HG03521 (cell line): ENCODE measurements around the gene PAM16.

Source experiments
- ATAC-seq: cut with Tn5 transposase; IDR thresholded peaks from one replicate; pipeline ENCODE4 v1.9.1; 2021; ENCODE audit warnings: mild to moderate bottlenecking, moderate library complexity; ENCODE audit not compliant: unreplicated experiment

The PAM16 gene

DNA sequence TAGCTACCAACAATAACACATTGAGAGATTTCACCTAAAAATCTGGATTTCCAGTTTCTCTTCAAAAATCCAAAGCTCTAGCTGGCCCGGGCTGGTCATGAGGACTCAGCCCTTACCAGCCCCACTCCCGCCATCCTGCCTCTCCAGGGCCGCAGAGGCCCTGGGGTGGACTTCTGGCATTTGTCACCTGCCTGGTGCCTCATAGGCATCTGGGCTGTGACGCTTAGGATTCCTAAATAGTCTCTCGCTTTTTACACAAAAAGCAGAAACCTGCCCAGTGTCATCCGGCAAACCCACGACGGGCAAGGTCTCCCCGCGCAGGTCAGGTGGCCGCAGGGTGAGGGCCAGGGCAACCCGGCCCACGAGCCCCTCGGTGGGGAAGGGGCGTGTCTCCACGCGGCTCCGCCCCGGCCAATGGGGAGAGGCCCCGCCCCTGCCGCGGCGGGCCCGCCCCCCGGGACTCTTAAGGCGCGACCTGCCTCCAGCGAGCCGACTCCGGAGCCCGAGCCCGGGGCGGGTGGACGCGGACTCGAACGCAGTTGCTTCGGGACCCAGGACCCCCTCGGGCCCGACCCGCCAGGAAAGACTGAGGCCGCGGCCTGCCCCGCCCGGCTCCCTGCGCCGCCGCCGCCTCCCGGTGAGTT lies 20.4 kb upstream of the PAM16 start, which contains the start of gene VASN:
Gene VASN (plus strand): TSS at position 492 of the 644 bp plus-strand sequence. CDS start 9,030 bp downstream, outside the sequence.
- ATAC-seq: peak; percentile 72

DNA sequence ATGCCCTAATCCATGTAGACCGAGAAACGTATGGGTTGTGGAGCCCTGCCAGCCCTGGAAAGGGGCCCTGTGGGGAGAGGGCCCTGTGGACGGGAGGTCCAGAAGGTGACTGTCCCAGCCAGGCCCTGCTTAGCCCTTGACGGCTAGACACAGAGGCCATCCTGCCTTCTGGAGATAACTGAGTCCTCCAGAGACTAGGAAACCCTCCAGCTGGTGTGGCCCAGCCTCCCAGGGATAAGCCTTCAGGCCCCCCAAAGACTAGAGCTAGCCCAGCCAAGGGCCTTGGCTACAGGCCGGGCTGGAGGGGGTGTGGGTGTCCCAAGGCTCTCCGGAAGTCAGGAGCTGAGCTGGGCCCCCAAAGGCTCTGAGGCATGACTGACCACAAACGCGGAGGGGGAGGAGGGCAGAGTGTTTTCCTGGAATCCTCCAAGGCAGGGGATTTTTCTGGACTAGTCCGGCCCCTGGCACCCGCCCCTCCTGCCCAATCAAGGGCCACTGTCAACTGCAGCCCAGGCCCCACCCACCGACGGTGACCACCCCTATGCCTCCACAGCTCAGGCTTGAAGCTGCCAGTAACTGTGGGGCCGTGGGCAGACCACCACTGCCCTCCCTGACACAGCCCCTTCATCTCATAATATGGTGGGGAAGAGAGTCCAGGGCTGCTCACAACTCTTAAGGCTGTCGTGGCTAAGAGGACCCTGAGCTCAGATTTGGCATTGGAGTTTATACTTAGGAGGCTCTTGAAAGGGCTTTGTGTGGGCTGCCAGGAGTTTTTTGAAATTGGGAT lies 19.6 kb upstream of the PAM16 start:
- ATAC-seq: no peak

DNA sequence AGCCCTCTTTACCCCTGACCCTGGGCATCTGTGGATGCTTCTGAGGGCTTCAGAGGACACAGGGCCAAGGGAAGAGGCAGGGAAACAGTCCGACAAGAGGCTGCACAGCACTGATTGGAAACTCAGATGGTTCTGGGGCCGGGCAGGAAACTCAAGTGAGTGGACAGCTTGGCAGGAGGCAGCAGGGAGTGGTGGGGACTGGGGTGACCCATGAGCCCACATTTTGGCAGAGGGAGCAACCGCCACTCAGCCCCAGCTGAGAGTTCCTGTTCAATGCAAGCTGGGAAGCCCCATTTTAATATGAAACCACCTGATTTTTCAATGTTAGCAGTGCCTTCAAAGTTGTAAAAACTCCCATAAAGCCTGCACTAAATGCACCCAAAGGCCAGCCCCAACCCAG lies 19.0 kb upstream of the PAM16 start:
- no peak for ATAC-seq

DNA sequence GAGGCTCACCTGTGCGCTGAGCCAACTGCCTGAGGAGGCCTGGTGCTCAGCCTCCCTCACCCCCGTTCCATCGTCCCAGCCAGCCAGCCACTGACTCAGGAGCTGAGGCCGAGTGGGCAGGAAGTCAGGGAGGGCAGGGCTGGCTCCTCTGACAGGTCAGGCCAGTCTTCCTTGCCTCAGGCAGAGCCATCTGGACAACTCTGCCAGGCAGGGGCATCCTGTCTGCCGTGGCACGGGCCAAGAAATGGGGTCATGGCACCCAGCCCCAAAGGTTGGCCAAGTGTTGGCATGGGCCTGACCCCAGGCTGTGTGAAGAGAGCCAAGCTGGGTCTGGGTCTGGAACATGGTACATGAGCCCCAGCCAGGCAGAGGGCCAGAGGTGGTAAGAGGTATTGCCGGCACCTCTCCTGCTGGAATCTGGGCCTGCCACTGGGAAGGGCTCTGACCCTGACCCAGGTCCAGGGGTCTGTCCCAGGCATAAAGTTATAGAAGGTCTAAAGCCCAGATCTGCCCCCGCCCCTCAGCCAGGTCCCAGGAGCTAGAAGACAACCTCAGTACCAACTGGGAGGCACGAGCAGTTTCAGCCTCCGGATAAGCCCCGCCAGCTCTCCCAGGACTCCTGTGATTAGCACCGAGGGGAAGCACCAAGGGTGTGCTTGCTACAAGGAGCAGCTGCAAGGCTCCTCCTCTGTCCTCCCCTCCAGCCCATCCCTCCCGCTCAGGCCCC lies 18.0 kb upstream of the PAM16 start:
- ATAC-seq: no peak

DNA sequence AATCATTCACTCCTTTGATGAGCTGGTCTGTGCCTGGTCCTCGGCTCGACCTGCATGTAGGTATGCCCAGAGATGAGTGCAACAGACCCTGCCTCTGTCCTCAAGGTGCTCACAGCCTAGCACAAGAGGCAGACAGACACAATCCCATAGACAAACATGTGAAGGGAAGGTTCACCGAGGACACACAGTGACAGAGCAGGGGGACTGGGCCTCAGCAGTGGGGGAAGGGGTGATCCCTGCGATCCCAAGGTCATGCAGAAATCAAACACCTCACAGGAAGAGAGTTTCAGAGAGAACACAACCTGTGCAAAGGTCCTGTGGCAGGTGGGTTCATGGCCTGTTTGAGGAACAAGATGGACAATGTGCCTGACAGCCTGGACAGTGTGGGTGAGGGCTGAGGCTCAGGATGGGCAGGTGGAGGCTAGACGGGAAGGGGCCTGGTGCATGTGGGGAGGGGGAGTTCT lies 16.3 kb upstream of the PAM16 start:
- no peak for ATAC-seq

DNA sequence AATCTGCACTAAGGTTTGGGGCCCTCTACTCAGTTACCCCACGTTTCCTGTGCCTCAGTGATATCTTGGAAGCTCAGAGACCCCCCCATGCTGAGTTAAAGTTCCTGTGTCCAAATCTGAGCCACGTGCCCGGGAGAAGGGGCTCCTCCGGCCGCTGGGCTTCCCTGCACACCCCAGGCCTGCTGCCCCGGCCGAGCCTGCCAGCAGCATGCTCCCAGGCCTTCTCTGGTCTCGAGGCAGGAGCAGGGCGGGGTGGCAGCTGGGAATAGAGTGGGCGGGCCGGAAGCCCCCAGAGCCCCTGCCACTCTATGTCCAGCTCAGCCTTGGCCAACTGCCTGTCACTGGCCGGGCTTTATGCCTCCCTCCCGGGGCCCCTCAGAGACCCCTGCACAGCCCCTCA lies 14.9 kb upstream of the PAM16 start:
- ATAC-seq: no peak

DNA sequence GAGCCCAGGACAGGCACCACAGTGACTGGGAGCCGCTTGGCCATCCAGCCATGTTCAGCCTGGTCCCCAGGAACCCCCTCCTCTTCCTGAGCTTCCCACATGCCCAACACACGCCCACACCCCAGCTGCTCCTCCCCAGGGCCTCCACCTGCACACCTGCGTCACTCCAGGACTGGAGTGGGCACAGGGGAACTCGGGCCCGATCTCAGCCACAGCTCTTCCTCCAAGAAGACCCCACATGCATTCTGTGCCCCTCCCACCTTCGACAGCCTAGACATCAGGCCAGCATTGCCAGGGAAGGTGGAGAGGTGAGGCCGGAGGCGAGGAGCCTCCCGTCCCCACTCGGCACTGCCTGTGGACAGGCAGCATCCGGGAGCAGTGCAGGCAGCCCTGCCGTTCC lies 14.5 kb upstream of the PAM16 start:
- no peak for ATAC-seq

DNA sequence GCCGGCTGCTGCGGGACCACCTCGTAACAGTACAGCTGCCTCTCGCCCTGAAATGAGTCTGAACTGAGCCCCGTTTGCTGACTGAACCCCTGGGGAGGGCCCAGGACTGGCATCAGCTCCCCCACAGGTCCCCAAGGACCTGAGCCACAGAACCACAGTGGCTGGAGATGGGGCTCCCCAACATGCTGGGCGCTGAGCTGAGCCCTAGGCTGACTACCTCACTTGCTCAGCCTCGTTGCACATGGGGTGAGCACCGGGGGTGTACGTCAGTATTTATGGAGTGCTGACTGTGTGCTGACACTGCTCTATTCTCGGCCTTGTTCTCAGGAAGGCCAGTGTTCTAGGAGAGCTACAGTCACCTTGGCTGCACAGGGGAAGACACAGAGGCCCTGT lies 13.9 kb upstream of the PAM16 start:
- ATAC-seq: peak; percentile 49

DNA sequence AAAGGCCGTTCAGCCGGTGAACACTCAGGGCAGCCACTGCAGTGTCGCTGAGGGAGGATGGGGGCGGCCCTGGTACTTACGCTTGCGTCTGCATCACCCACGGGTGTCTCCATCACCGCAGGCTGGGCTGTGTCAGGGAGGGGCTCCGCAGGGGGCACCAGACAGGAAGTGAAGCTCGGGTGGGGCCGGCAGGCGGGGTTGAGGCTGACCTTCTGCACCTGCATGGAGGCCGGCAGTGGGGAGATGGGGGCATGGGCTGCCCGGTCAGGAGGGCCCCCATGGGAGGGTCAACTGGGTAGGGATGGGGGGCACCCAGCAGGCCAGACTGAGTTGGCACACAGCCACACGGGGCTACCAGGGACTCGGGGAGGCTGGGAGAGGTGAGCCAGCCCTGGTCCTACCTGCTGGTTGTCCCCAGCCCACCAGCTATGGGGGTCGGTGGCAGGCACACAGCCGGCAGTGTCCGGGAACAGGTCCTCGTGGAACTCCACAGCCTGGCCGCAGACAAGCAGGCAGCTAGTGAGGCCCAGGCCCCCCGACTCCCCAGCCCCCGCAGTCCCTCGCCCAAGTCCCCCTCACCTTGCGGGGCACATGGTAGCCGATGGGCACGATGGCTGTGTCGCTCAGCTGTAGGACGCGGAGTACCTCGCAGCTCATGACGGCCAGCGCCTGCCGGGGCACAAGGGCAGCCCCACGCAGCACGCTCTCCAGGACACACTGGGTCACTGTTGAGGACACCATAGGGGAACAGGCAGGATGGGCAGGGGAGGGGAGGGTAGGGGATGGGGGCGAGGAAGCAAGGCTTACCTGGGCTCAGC lies 13.3 kb upstream of the PAM16 start:
- no peak for ATAC-seq

DNA sequence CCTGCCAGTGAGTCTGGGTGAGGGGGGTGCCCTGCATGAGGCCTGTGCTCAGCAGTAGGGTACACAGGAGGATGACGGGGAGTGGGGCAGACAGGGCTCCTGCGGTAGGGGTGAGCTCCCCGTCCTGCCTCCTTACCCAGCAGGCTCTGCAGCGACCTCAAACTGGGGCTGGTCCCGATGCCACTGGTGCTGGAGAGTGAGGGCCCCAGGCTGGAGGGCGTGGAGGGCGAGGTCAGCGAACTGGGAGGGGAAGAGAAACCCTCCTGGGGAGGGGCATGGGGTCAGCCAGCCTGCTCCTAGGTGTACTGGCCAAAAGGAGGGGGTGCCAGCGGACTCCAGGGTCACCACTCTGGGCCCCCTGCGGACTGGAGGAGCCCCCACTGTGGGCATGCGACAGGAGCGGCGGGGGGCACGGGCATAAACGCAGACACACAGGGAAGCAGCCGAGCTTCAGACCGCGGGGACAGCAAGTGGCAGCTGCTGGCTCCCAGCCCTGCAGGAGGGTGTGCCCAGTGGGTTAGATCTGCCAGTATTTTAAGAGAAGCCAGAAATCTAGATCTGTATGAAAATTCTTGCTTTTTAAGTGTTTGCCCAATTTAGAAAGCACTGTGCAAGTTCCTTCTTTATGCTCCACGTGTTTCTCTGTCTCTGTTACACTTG lies 11.5 kb upstream of the PAM16 start:
- no peak for ATAC-seq

DNA sequence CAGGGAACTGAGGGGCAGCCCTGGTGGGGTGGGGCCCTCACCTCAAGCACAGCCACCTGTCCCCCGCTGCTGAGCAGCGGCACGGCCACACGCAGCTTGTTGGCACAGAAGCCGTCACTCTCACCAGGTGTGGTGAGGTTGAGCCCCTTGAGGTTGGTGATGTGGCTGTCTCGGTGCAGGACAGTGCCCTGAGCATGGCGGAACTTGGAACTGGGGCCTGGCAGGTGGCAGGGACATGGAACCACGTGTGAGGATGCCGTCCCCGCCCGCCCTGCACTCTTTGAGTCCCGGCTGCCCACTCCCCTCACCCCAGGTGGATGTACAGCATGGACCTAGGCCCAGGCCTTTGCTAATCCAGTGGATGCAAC lies 10.8 kb upstream of the PAM16 start:
- no peak for ATAC-seq

DNA sequence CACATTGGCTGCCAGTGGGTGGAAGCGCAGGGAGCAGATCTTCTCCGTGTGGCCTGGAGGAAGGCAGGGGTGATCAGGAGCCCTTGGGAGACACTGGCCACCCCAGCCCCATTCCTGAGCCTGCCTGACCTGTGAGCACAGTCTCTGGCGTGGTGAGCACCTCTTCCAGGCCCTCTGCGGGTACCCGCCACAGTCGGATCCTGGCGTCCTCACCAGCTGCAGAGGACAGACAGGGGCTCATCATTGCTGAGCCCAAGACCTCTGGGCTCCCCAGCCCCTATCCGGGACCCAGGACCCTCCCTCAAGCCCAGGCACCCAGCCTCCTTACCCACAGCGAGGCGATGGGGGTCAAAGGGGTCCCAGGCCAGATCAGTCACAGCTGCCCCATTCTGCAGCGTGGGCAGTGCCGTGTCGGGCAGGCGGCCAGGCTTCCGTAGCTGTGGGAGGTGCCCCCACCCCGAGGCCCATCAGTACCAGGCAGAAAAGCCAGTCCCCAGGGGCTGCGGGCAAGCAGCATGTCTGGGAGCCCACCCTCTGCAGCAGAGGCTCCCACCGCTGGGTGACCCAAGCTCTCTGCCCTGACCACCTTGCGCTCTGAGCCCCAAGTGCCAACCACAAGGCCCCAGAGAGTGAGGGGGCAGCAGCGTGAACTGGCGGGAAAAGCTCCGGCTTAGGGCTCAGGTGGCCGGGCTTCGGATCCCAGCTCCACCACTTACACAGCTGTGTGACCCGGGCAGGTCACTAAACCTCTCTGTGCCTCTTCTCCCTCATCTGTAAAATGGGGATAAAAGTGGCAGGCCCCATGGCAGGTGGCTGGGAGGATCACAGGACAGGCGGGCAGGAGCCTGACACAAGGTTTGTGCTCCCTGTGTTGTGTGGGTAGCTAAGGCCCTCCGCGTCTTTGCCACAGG lies 10.2 kb upstream of the PAM16 start:
- ATAC-seq: no peak

DNA sequence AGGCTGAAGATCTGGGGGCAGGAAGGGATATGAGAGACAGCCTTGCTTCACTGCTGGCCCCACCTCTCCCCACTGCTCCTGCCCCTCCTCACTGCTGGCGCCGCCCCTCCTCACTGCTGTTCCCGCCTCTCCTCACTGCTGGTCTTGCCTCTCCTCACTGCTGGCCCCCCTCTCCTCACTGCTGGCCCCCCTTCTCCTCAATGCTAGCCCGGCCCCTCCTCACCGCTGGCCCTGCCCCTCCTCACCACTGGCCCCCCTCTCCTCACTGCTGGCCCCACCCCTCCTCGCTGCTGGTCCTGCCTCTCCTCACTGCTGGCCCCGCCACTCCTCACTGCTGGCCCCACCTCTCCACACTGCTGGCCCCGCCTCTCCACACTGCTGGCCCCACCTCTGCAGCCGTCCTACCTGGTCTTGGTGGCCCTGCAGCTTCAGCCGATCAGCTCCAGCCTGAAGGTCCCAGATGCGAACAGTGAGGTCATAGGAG lies 9.5 kb upstream of the PAM16 start:
- ATAC-seq: no peak

DNA sequence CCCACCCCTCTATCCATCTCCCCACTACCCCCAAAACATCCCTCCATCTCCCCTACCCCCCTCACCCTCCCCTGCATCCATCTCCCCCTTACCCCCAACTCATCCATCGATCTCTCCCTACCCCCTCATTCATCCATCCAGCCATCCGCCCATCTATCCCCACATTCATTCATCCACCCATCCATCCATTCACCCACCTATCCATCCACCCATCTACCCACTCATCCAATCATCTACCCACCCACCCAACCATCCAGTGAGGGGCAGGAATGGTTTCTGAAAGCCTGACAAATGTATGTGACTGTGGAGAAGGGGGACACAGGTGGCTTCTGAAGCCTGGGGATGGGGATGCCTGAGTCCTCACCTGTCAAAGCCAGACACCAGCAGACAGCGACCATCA lies 8.8 kb upstream of the PAM16 start:
- no peak for ATAC-seq

DNA sequence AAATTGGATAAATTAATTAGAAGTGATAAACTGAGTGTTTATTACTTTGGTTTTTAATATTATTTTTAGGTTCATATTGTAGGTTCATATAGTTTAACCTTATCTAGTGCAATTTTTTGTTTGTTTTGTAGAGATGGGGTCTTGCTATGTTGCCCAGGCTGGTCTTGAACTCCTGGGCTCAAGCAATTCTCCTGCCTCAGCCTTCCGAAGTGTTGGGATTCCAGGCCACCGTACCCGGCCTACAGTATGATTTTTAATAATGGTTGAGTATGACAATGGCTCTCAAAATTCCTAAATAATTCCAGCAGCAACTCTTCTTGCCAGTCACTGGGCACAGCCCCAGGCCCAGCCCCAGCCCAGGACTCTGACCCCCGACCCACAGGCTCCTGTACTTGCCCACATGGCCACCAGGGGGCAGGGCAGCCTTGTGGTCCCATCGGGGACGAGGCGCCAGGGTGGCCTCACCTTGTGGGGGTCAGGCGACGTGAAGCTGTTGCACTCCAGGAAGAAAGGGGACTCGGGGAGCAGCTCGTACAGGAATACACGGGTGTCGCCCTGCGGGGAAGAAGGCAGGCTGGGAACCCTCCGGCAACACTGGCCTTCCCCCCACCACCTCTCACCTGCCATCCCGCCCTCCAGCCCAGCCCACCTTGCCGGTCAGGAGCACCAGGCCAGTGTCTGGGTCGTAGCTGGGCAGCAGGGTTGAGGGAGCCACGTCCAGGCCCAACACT lies 7.9 kb upstream of the PAM16 start:
- no peak for ATAC-seq

DNA sequence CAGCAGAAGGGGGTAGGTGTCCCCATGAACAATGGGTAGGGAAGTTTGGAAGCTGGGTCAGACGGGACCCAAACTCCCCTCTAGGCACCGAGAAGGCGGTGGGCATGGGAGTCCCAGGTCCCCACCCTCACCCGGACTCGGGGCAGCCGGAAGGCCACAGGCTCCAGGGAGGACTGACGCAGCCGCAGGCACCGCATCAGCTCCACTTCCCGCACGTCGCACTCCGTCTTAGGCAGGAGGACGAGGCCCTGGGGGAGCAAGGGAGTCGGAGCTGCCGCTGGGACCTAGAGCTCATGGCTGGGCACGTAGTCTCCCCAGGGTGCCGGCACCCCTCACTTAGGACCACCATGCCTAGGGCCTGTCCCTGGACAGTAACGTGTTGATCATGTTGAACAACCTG lies 7.1 kb upstream of the PAM16 start:
- ATAC-seq: no peak

DNA sequence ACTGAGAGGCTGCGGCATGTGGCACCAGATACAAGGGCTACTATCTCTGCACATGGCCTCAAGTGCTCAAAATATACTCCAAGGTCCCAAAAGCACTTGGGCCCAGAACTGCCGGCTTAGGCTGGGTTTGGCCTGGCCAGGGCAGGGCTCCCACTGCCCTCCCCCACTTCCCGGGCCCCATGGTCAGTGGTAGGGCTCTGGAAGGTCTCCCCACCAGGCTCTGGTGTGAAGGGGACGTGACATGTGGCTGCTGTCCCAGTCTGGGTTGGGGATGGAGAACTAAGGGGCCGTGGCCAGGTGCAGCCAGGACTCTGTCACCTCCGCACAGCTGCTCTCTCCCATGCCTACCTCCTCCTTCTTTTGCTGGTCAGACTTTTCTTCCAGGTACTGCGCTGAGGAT lies 5.7 kb upstream of the PAM16 start:
- no peak for ATAC-seq

DNA sequence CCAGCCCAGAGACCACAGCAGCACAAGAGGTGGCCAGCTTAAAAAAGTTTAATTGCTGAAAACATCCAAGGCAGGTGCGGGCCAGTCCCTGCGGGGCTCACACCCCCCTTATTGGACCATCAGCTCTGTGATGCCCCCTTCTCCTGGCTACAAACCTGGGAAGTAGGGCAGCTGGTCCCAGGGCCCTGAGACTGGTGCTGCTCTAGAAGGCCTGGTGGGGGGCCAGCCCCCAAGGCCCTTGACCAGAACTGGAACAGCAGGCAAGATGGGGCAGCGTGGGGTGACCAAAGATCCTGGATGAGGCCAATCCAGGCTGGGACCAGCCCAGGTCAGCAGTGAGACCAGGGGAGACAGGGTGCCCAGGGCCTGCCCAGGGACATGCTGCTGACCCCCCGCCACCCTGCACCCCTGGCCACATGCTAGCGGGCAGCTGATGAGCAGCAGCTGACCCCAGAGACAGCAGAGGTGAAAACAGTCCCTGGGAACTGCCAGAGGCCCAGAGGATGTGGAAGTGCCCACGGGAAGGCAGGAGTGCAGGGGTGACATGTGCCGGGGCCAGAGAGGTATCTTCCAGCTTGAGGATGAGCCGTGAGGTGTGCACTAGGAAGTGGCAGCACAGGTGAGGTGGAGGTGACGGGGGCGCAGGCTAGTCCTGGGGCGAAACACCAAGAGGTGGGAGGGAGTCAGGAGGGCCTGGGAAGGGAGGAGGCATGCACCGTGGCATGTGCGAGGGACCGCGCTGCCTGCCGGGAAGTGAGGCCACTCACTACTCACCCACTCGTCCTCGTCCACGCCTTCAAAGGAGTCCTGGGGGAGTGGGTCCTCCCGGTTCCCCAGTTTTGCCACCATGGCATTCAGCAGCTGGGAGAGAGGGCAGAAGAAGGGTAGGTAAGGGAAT lies 3.6 kb upstream of the PAM16 start:
- ATAC-seq: no peak
